ENCODE data around the gene UNC13A. TPM values are rescaled to one million over a fixed set of nuclear protein-coding genes. Genes with fewer than 3 reads are reported as not detected.

Gene UNC13A
- 0.28 TPM in 2 replicates for total RNA-seq

GRCh38 chr19:17687857-17688784, at the start of gene UNC13A:
TSS of gene UNC13A (minus strand) at chr19:17688354. CDS start at chr19:17688199, 155 bp downstream.

GRCh38 chr19:17718947-17719711, 31.0 kb upstream of the UNC13A start, which contains the start of gene MAP1S:
TSS of gene MAP1S (plus strand) at chr19:17719480. CDS start at chr19:17719503, 23 bp downstream.

DNA sequence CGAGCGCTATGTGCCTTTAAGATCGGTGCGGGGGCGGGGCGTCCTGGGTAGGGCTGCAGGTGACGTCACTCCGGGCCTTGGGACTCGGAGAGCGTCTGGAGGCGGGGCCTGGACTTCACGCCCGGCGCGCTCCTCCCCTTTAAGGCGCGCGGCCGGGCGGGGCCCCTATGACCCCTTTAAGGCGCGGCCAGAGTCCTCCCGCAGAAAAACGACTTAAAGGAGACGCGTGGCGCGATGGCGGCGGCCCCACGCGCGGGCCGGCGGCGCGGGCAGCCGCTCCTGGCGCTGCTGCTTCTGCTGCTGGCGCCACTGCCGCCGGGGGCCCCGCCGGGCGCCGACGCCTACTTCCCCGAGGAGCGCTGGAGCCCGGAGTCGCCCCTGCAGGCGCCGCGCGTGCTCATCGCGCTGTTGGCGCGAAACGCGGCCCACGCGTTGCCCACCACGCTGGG, 132.7 kb downstream of the UNC13A start, which contains the start of gene COLGALT1:
COLGALT1 (plus strand) TSS at position 170 of the 449 bp plus-strand sequence; CDS start at position 235, 65 bp downstream.

Other genes starting within 250 kb of the UNC13A start
- under 0.01 and 0.14 TPM in 2 replicates for gene TMEM221, start 239.7 kb downstream of the UNC13A start, total RNA-seq
- gene NXNL1, start 227.4 kb downstream of the UNC13A start, total RNA-seq: not detected in 2 replicates
- 14.9 and 20.4 TPM in 2 replicates for gene SLC27A1, start 217.8 kb downstream of the UNC13A start, total RNA-seq
- gene PGLS, start 176.7 kb downstream of the UNC13A start, total RNA-seq: 49.4 and 58.5 TPM in 2 replicates
- 93.2 and 113 TPM in 2 replicates for gene COLGALT1, start 132.7 kb downstream of the UNC13A start, total RNA-seq
- 9.2 and 11.2 TPM in 2 replicates for gene MAP1S, start 31.1 kb upstream of the UNC13A start, total RNA-seq
- gene FCHO1, start 63.1 kb upstream of the UNC13A start, total RNA-seq: 0.09 and 0.14 TPM in 2 replicates
- gene B3GNT3, start 106.8 kb upstream of the UNC13A start, total RNA-seq: not detected in 2 replicates
- gene INSL3, start 133.2 kb upstream of the UNC13A start, total RNA-seq: not detected in 2 replicates
- gene JAK3, start 159.6 kb upstream of the UNC13A start, total RNA-seq: 1.00 and 2.3 TPM in 2 replicates
- gene RPL18A, start 171.6 kb upstream of the UNC13A start, total RNA-seq: 1,775 and 1,825 TPM in 2 replicates
- not detected in 2 replicates for gene SLC5A5, start 183.6 kb upstream of the UNC13A start, total RNA-seq
- gene CCDC124, start 244.7 kb upstream of the UNC13A start, total RNA-seq: 28.0 and 34.3 TPM in 2 replicates

Data from smooth muscle cell of bladder (primary cell).